Vagina (tissue), 2 donors: ENCODE data around the gene ZNF778.

Experiments
- POLR2A ChIP-seq, 2 donors: fragments of 450-650 bp; IDR thresholded peaks; one replicate each; pipeline ENCODE4 v1.6.1; 2017; ENCODE audit warnings: antibody characterized with exemption in 2 of 2, mild to moderate bottlenecking in 2 of 2, moderate library complexity in 2 of 2
- POLR2AphosphoS5 ChIP-seq, 2 donors: sonication (generic); formaldehyde crosslinking; IDR thresholded peaks; one replicate each; pipeline ENCODE4 v1.9.0; 2017; ENCODE audit warnings: antibody characterized with exemption in 2 of 2, mild to moderate bottlenecking in 2 of 2, low read depth in 1 of 2; ENCODE audit not compliant: insufficient read depth in 1 of 2
- TF ChIP-seq, protein P1 (sequence below), 3 experiments: fragments of 450-650 bp in 2 of 3; fragments of 200-600 bp in 1 of 3; sonication (generic) in 1 of 3; IDR thresholded peaks; one replicate each; pipeline ENCODE4 v1.5.1; 2017 to 2019; ENCODE audit warnings: antibody characterized with exemption in 3 of 3, mild to moderate bottlenecking in 2 of 3, moderate library complexity in 2 of 3

DNA sequence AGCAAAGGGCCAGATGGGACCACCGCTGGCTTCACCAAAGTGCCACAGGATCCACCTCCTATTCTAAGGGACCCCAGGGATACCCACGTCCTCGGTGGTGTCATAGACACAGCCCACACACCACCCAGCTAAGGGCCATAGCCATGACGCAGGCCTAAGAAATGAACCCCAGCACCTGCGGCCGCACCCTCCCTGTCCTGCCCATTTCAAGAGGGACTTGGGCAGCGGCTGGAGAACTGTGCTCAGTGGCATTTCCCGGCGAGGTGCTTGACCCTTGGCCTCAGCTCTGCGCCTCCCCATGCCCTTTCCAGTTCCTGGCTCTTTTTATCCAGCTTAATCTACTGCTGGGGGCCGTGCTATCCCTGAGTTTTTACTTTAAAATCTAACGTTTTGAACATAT is 27.3 kb downstream of the ZNF778 start:
- TF ChIP-seq POLR2A (IDR thresholded peaks at IDR 0.05) (no peak), POLR2AphosphoS5 (IDR thresholded peaks at IDR 0.05; ENCODE audit: insufficient read depth in 1 of 2, low read depth in 1 of 2) (no peak)
- TF ChIP-seq, protein P1, sequence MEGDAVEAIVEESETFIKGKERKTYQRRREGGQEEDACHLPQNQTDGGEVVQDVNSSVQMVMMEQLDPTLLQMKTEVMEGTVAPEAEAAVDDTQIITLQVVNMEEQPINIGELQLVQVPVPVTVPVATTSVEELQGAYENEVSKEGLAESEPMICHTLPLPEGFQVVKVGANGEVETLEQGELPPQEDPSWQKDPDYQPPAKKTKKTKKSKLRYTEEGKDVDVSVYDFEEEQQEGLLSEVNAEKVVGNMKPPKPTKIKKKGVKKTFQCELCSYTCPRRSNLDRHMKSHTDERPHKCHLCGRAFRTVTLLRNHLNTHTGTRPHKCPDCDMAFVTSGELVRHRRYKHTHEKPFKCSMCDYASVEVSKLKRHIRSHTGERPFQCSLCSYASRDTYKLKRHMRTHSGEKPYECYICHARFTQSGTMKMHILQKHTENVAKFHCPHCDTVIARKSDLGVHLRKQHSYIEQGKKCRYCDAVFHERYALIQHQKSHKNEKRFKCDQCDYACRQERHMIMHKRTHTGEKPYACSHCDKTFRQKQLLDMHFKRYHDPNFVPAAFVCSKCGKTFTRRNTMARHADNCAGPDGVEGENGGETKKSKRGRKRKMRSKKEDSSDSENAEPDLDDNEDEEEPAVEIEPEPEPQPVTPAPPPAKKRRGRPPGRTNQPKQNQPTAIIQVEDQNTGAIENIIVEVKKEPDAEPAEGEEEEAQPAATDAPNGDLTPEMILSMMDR (IDR thresholded peaks at IDR 0.05), result no peak
